H1 (cell line): ENCODE measurements around the gene NOL4L. TPM values are rescaled to one million over a fixed set of nuclear protein-coding genes. Genes with fewer than 3 reads are reported as not detected.

Experiments used
- HDAC2 ChIP-seq, 2 experiments: fragments of 300-600 bp in 1 of 2; sonication (generic) in 1 of 2; IDR thresholded peaks; 2 replicates each; pipeline ENCODE4 v1.6.1; 2011 to 2012; ENCODE audit warnings: low read depth in 2 of 2, low read length in 2 of 2, mild to moderate bottlenecking in 2 of 2, moderate library complexity in 2 of 2, borderline replicate concordance in 1 of 2, inconsistent platforms in 1 of 2
- polyA plus RNA-seq, 7 experiments: library from polyadenylated mRNA; depleted of rRNA in 3 of 7; stranded (reverse) in 5 of 7; unstranded in 2 of 7; fragments of >200 nt in 5 of 7; fragments of 200-250 nt in 2 of 7; gene quantifications; 1 replicate in 5 of 7; 2 replicates in 1 of 7; 4 replicates in 1 of 7; pipeline versions ENCODE4 v1.2.1 to v1.2.3, GENCODE V29; 2011 to 2013; ENCODE audit warnings: missing spikeins in 2 of 7, mixed read lengths in 2 of 7
- total RNA-seq: library from RNA; stranded (reverse); fragmentation: NEBNext Ultra II Directional; extraction: Animal tissue kit (Norgen Biotek cat#: 25700); gene quantifications from 2 replicates; pipeline ENCODE4 v1.2.1, GENCODE V29; 2021

The NOL4L gene
- total and polyA plus RNA-seq, 2 of the 8 experiments (the other 6 are each of a cell fraction or from before 2014, with no cell fraction given), result 15.3 to 23.7 TPM

- TF ChIP-seq HDAC2 (IDR thresholded peaks at IDR 0.05; ENCODE audit: borderline replicate concordance in 1 of 2, low read depth in 2 of 2, low read length in 2 of 2), result no peak
Observed at GRCh38 chr20:32556312-32557184, 28.6 kb downstream of the NOL4L start (continued).
